Uterus (tissue), 4 donors: ENCODE results near the gene MMAB. TPM values are rescaled to one million over a fixed set of nuclear protein-coding genes. Genes with fewer than 3 reads are reported as not detected.

Experiments
- DNase-seq, 2 donors: peaks; one replicate each; pipeline ENCODE4 v3.0.0-alpha.2; 2019 to 2020
- H3K27ac ChIP-seq, 2 donors: fragments of 200-600 bp; sonication (generic); 1 replicate in 1 of 2; 2 replicates in 1 of 2; pipeline ENCODE4 v1.5.1; 2016 to 2018
- H3K27me3 ChIP-seq, 2 donors: fragments of 200-600 bp; sonication (generic); one replicate each; pipeline ENCODE4 v1.5.1; 2018 to 2019; ENCODE audit warnings: control low read depth in 1 of 2
- H3K36me3 ChIP-seq, 2 donors: fragments of 200-600 bp; sonication (generic); one replicate each; pipeline ENCODE4 v1.5.1; 2019; ENCODE audit warnings: control low read depth in 1 of 2
- H3K4me1 ChIP-seq, 2 donors: fragments of 200-600 bp; sonication (generic); one replicate each; pipeline ENCODE4 v1.5.1; 2018 to 2019; ENCODE audit warnings: control low read depth in 1 of 2
- H3K4me3 ChIP-seq, 2 donors: fragments of 200-600 bp; sonication (generic); 1 replicate in 1 of 2; 2 replicates in 1 of 2; pipeline ENCODE4 v1.5.1; 2018 to 2019; ENCODE audit warnings: mild to moderate bottlenecking in 1 of 2
- H3K9me3 ChIP-seq, 2 donors: fragments of 200-600 bp; sonication (generic); one replicate each; pipeline ENCODE4 v1.5.1; 2019; ENCODE audit warnings: control low read depth in 1 of 2
- CTCF ChIP-seq, 4 experiments: fragments of 200-600 bp in 2 of 4; fragments of 450-650 bp in 2 of 4; sonication (generic) in 2 of 4; IDR thresholded peaks; one replicate each; pipeline ENCODE4 v1.5.1; 2016 to 2019; ENCODE audit warnings: antibody characterized with exemption in 4 of 4, mild to moderate bottlenecking in 2 of 4, moderate library complexity in 1 of 4
- POLR2A ChIP-seq, 2 donors: fragments of 450-650 bp; IDR thresholded peaks; one replicate each; pipeline ENCODE4 v1.6.1; 2016; ENCODE audit warnings: antibody characterized with exemption in 2 of 2, mild to moderate bottlenecking in 1 of 2, moderate library complexity in 1 of 2
- intact Hi-C: fragments of 100-400 bp; cut with DNase I; formaldehyde crosslinking; loops from one replicate; pipeline ENCODE4 v1.15.1; 2023; ENCODE audit warnings: low total_unique reads
- total RNA-seq, 4 donors: library from RNA; depleted of rRNA in 3 of 4; stranded (reverse); fragments of >200 nt in 3 of 4; gene quantifications; one replicate each; pipeline versions ENCODE4 v1.1.0 to v1.2.4, GENCODE V29; 2014 to 2023
- donor health status: DM: yes; HTN: yes; CAD: no.

Gene MMAB
- total RNA-seq, 4 donors from 2014 or later: 15.0 to 234 (median 21.5) TPM

- Histone ChIP-seq H3K27ac (no peak overlapping the region), H3K9me3 (no peaks in the 10 kb centered on the region), H3K4me3 (no peak overlapping the region), H3K36me3 (no peaks in the 10 kb centered on the region), H3K27me3 (peaks cover 0 to 3% of the 10 kb centered on the region in 2 donors), H3K4me1 (no peaks in the 10 kb centered on the region)
- intact Hi-C loops: no loop called here
- no peak for TF ChIP-seq CTCF (IDR thresholded peaks at IDR 0.05)
- TF ChIP-seq POLR2A (IDR thresholded peaks at IDR 0.05): no peak
- DNase-seq: no peak
Measured at GRCh38 chr12:109618082-109618481, 44.8 kb upstream of the MMAB start.

DNA sequence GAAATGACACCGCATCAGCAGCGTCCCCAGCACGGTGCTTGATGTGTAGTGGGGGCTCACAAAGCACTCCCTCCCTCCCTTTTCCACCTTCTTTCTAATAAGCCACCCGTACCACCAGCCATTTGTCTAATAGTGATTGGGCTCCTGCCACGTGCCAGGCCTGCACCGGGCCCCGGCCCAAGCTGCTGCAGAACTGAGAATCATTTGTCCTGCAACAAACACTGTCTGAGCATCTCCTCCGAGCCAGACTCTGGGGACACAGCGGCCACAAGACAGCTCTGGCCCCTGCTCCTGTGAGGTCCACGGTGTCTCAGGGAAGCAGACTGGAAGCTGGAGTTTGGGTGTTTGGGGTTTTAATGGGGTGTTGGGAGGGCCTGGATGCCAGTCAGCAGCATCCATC is 44.2 kb upstream of the MMAB start:
- Histone ChIP-seq H3K4me3 (no peak overlapping the region), H3K27ac (no peak overlapping the region), H3K36me3 (no peaks in the 10 kb centered on the region), H3K27me3 (peaks cover 0 to 3% of the 10 kb centered on the region in 2 donors), H3K4me1 (no peaks in the 10 kb centered on the region), H3K9me3 (no peaks in the 10 kb centered on the region)
- no peak for TF ChIP-seq POLR2A (IDR thresholded peaks at IDR 0.05)
- TF ChIP-seq CTCF (IDR thresholded peaks at IDR 0.05): no peak
- DNase-seq: no peak
- intact Hi-C loops: no loop called here

- peak in 1 of 2 donors; percentile 23 for DNase-seq
- H3K27me3 ChIP-seq: peaks cover 0 to 3% of the 10 kb centered on the region in 2 donors
- no peaks in the 10 kb centered on the region for H3K9me3 ChIP-seq
- intact Hi-C loops: no loop called here
- H3K4me1 ChIP-seq: no peaks in the 10 kb centered on the region
- no peak for TF ChIP-seq POLR2A (IDR thresholded peaks at IDR 0.05)
- no peak for TF ChIP-seq CTCF (IDR thresholded peaks at IDR 0.05)
- H3K27ac ChIP-seq: no peak overlapping the region
- H3K4me3 ChIP-seq: no peak overlapping the region
- H3K36me3 ChIP-seq: no peaks in the 10 kb centered on the region
Measured at GRCh38 chr12:109615556-109616229, 42.4 kb upstream of the MMAB start.

DNA sequence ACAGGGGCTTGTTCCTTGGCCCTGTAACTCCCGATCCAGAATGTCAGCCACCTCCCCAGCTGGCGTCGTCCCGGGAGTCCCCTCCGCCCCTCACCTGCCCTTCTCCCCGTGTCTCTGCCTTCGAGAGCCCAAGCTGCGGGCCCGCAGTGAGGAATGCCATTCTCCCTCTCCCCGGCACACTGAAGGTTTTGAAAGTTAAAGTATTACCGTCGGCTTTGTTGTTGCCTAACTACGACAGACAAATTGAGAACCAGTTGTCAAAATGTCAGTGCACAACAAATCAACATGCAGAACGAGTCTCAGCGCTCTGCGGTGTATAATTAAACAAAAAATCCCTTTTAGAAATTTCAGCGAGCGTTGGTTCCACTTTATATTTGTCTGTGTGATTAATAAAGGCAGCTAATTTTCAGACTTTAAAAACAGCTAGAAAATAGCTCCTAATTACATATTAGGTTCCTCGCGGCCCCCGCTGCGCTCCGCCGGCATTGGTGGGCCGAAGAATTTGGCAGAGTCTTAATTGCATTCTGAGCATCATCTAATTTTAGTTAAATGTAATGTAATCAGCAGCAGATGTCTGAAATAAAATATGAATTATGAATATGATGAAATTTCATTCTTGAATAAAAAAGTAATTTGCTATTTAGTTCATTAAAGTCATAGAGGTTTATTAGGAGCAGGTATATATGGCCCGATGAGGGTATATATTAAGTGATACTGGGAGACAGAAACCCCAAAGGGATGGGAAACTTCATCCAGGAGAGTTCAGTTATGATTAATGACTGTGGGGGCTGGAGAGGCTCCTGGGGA is 40.5 kb upstream of the MMAB start:
- no peak overlapping the region for H3K4me3 ChIP-seq
- H3K27ac ChIP-seq: no peak overlapping the region
- H3K36me3 ChIP-seq: no peaks in the 10 kb centered on the region
- TF ChIP-seq POLR2A (IDR thresholded peaks at IDR 0.05) (no peak), CTCF (IDR thresholded peaks at IDR 0.05) (no peak)
- H3K27me3 ChIP-seq: peaks cover 0 to 3% of the 10 kb centered on the region in 2 donors
- H3K9me3 ChIP-seq: no peaks in the 10 kb centered on the region
- DNase-seq: no peak
- intact Hi-C loops: no loop called here
- no peaks in the 10 kb centered on the region for H3K4me1 ChIP-seq

DNA sequence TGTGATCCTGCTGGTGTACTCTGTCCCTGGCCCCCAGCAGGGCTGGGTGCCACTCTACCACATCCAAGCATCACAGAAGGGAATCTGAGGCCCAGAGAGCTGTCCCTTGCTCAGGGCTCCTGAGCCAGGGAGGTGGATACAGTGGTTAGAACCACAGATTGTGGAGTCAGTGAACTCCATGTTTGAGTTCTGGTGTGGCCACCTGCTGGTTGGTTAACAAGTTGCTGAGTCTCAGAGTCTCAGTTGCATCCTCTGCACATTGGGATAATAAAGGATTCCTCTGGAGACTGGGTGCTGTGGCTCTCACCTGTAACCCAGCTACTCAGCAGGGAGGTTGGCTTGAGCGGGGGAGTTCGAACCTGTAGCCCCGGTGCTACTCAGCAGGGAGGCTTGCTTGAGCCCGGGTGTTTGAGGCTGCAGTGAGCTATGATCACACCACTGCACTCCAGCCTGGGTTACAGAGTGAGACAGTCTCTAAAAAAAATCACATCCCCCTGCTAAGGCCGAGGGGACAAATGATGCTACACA is 39.7 kb upstream of the MMAB start:
- Histone ChIP-seq H3K36me3 (no peaks in the 10 kb centered on the region), H3K4me3 (no peak overlapping the region), H3K27me3 (peaks cover 0 to 3% of the 10 kb centered on the region in 2 donors), H3K27ac (no peak overlapping the region), H3K9me3 (no peaks in the 10 kb centered on the region), H3K4me1 (no peaks in the 10 kb centered on the region)
- DNase-seq: no peak
- TF ChIP-seq CTCF (IDR thresholded peaks at IDR 0.05) (no peak), POLR2A (IDR thresholded peaks at IDR 0.05) (no peak)
- intact Hi-C loops: no loop called here
